NOMO-1 treated with dmso at 0.1 percent for 144 hours (cell line): Measurements from ENCODE around the gene WFIKKN2.

Experiments
- DNase-seq: peaks from one replicate; lab custom pipeline; 2025; ENCODE audit not compliant: unreplicated experiment; lab: John Stamatoyannopoulos, UW

Gene WFIKKN2

GRCh38 chr17:50834429-50835300 lies 721 bp upstream of the WFIKKN2 start:
- DNase-seq: no peak

DNA sequence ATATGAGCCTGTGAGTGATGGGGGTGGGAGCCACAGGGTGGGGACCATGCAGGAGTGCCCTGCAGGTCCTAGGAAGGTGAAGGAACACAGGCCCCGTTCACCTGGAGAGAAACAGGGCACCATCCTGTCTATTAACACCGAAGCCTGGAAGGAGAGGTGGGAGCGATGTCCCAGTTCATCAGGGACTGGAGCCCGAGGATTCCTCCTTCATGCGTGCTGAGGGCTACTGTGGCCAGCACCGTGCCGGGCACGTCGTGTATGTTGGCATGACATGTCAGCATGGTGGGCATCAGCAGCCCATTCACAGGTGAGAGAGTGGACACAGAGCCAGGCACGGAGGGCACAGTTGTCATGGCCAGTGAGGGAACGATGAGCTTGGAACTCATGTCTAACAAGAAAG lies 1.4 kb downstream of the WFIKKN2 start:
- no peak for DNase-seq

- DNase-seq: no peak
These were observed 2.0 kb downstream of the WFIKKN2 start for GRCh38 chr17:50837286-50837979.

- no peak for DNase-seq
These were observed 2.9 kb downstream of the WFIKKN2 start for GRCh38 chr17:50837980-50838954.

DNA sequence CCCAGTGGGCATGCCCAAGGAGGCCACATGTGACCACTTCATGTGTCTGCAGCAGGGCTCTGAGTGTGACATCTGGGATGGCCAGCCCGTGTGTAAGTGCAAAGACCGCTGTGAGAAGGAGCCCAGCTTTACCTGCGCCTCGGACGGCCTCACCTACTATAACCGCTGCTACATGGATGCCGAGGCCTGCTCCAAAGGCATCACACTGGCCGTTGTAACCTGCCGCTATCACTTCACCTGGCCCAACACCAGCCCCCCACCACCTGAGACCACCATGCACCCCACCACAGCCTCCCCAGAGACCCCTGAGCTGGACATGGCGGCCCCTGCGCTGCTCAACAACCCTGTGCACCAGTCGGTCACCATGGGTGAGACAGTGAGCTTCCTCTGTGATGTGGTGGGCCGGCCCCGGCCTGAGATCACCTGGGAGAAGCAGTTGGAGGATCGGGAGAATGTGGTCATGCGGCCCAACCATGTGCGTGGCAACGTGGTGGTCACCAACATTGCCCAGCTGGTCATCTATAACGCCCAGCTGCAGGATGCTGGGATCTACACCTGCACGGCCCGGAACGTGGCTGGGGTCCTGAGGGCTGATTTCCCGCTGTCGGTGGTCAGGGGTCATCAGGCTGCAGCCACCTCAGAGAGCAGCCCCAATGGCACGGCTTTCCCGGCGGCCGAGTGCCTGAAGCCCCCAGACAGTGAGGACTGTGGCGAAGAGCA lies 4.4 kb downstream of the WFIKKN2 start:
- no peak for DNase-seq

GRCh38 chr17:50840311-50840851 lies 5.0 kb downstream of the WFIKKN2 start:
- no peak for DNase-seq

DNA sequence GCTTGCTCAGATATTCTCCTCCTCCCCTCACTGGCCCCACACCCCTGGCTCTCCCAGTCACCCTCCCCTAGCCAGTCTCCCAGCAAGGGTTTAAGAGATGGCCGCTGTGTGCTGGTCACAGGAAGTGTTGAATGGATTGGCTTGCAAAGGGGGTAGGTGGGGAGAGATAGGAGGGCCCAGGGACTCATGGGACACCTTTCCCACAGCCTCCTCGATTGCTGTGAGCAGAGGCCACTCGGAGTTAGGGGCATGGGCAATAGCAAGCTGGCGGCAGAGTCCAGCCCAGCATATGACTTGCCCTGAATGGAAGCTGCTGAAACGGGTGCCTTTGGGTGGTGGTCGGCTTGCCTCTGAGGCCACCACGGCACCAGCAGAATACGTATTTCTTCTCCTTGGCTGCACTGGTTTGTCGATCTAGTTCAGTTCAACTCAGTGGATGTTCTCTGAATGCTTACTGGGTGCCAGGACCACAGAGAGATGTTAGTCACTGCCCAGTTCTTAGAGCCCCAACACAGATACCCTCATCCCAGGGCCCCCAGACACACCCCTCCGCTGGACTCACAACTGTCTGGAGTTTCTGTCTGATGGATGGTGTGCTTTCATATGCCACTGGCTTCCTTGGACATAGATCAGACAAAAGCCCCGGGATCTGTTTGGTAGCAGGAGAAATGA lies 6.0 kb downstream of the WFIKKN2 start:
- DNase-seq: no peak

- peak; percentile 53 for DNase-seq
These were observed 6.6 kb downstream of the WFIKKN2 start for GRCh38 chr17:50841949-50842354.

- DNase-seq: no peak
These were observed 7.2 kb downstream of the WFIKKN2 start for GRCh38 chr17:50842506-50843149.

DNA sequence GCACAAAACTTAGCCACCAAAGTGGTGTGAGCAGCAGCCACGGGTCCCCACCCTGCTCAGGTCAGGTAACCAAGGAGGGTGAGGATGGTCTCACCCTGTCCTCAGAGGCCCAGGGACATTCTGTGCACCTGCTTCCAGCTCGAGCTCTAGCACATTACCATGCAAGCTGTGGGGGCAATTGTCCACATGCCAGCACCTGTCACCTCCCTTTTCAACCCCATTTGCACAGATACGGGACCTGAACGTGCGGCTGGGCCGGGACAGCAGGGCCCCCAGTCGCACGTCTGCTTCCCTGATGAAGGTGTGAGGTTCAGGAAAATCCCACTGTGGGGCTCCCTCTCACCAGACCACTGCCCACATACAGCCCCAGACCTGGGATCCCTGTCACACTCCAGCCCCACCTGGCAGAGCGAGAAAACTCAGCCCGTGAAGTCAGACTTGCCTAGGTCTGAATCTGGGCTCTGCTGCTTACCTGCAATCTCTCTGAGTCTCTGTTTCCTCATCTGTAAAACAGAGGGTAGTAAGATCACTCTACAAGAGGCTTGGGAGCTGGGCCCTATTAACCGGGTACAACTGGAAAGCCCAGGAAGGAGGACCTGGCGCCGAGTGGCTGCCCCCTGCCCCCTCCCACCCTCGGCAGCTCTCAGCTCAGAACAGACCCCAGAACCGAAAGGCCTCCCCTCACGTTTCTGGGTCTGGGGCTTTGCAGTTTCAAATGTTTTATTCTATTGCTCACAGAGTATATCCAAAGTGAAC lies 7.9 kb downstream of the WFIKKN2 start:
- DNase-seq: no peak

DNA sequence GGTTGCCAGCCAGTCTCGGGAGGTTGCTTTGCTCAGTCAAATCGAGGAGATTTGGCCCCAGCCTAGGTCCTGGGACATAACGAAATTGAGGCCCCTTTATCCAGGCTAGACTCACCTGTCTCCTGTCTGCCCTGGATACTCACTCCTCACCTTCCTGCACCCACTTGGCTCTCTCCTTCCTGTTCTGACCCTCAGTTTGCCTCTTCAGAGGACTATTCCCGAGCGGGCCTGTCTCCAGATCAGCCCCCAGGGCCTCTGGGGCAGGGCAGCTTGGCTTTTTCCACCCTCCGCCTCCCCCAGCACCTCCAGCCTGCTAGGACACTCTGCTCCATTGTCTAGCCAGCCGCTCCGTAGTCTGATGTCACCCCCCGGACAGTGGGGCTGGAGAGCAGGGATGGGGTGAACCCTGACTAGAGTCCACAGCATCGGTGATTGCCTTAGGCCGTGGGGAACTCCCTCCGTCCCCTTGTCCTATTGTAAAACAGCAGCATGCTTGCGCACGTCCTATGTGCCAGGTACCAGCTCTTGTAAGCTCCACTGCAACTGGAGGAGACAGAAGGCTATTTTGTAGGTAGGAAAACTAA lies 8.8 kb downstream of the WFIKKN2 start:
- DNase-seq: no peak

DNA sequence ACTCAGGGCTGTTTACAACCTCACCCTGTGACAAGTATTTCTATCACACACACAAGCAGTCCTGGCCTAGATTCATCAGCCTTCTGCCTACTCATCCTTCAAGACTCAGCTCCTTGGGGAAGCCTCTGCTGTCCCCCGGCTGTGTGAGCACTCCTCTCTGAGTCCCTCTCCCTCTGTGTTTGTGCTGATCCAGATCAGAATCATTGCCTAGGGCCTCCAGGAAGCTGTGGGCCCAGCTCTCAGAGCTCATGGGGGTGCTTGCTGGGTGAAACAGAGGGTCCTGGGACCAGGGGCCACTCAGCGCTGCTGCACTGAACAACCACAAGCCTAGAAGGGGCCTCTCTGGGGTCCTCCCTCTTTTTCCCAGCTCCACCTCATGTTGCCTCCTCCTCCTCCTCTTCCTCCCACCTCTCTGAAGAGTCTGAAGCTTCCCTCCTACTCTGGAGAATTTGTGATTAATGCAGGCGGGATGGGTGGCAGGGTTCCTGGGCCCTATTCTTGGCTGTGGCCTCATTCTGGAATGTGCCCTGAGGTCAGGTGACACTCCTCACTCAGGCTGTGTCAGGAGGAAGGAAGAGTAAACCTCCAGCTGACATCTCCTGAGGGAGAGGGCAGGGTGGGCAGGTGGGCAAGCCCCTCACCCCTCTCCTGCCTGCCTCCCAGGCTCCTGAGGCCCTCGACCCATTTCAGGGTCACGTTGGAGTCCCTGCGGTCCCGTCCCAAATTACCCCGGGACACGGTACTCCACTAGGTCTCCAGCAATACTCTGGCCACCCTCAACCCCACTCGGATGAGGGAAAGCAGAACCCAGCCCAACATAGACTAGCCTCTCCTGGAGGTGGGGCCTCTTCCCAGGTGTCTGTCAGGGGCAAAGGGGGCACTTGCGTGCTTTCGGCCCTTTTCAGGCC lies 10.1 kb downstream of the WFIKKN2 start:
- DNase-seq: no peak

DNA sequence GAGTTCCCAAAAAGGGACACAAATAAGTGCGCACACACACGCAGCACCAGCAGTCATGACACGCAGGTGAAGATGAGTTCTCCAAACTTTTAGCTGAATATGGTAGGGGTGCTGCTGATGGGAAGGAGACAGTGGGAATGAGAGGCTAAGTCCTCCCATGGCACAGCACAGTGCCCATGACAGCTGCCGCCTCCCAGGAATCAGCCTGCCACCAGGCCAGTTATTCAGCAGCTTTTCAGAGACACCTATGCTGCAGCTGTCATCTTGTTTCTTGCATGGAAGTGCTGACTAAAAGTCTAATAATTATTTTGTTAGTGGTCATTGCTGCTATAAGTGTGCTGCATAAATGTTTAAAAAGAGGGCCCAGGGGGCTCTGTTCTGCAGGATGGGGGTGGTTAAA lies 12.2 kb downstream of the WFIKKN2 start:
- no peak for DNase-seq

GRCh38 chr17:50848039-50848438 lies 12.7 kb downstream of the WFIKKN2 start:
- no peak for DNase-seq

- no peak for DNase-seq
These were observed 13.3 kb downstream of the WFIKKN2 start for GRCh38 chr17:50848711-50849110.

- no peak for DNase-seq
These were observed 15.3 kb downstream of the WFIKKN2 start for GRCh38 chr17:50850640-50851039.

- DNase-seq: no peak
These were observed 17.7 kb downstream of the WFIKKN2 start for GRCh38 chr17:50853015-50853615.
